GM12878 (cell line): ENCODE measurements around the gene PAK6. TPM values are rescaled to one million over a fixed set of nuclear protein-coding genes. Genes with fewer than 3 reads are reported as not detected.

ENCODE experiments used
- ATAC-seq: fragments of 200-7000 bp; cut with Tn5 transposase; 3 replicates; pipeline ENCODE4 v1.9.1; 2020; ENCODE audit warnings: mild to moderate bottlenecking, moderate library complexity
- BruUV-seq: library from RNA; stranded (reverse); fragments of 400-500 nt; replicated peaks from 2 replicates; lab custom pipeline; 2021; lab: Mats Ljungman, UMichigan
- CTCF ChIA-PET: fragments of 300-600 bp; sonication (Branson Sonifier 250); formaldehyde crosslinking; extraction: SDS; loops from one replicate; lab custom pipeline; 2021; ENCODE audit warnings: inconsistent platforms; lab: Yijun Ruan, JAX
- POLR2A ChIA-PET: fragments of 350-600 bp; formaldehyde crosslinking; extraction: SDS; loops from one replicate; lab custom pipeline; 2021; ENCODE audit warnings: inconsistent platforms; lab: Charles Lee
- RAD21 ChIA-PET: fragments of 300-600 bp; sonication (Branson Sonifier 250); formaldehyde crosslinking; loops from one replicate; lab custom pipeline; 2023; ENCODE audit warnings: antibody characterized with exemption; ENCODE audit not compliant: unreplicated experiment; lab: Charles Lee
- SMC1A ChIA-PET: fragments of 300-600 bp; sonication (Branson Sonifier 250); formaldehyde crosslinking; loops from one replicate; lab custom pipeline; 2023; ENCODE audit not compliant: unreplicated experiment, uncharacterized antibody; lab: Charles Lee
- DNase-seq: peaks from one replicate; pipeline ENCODE4 v3.0.0-alpha.2; 2011; ENCODE audit warnings: low read depth, low spot score
- FAIRE-seq: peaks from 3 replicates; lab custom pipeline; 2011; peaks lifted over from hg19 to GRCh38; lab: Jason Lieb, UNC
- H2AFZ ChIP-seq: 2 replicates; pipeline ENCODE4 v1.6.0; 2011; ENCODE audit warnings: low read depth, low read length, control low read depth; ENCODE audit not compliant: control insufficient read depth
- H3K27ac ChIP-seq: 2 replicates; pipeline ENCODE4 v1.5.1; 2011; ENCODE audit warnings: control low read depth; ENCODE audit not compliant: control insufficient read depth, insufficient read depth
- H3K27me3 ChIP-seq, 2 experiments: replicated peaks in 1 of 2; 2 replicates each; pipeline versions ENCODE4 v1.6.0 to v1.6.1; 2011; ENCODE audit warnings: low read length in 1 of 2; ENCODE audit not compliant: control insufficient read depth in 2 of 2, insufficient read depth in 2 of 2
- H3K36me3 ChIP-seq, 2 experiments: 2 replicates each; pipeline ENCODE4 v1.5.1; 2011; ENCODE audit warnings: low read length in 1 of 2; ENCODE audit not compliant: control insufficient read depth in 2 of 2, insufficient read depth in 2 of 2
- H3K4me1 ChIP-seq: 2 replicates; pipeline ENCODE4 v1.6.1; 2011; ENCODE audit warnings: mild to moderate bottlenecking, low read length, moderate library complexity, mixed read lengths; ENCODE audit not compliant: control insufficient read depth, insufficient read depth
- H3K4me2 ChIP-seq: 2 replicates; pipeline ENCODE4 v1.6.0; 2011; ENCODE audit warnings: control low read depth; ENCODE audit not compliant: control insufficient read depth, insufficient read depth
- H3K4me3 ChIP-seq: fragments of 200-600 bp; sonication (generic); 2 replicates; pipeline ENCODE4 v1.5.1; 2016
- H3K79me2 ChIP-seq: 2 replicates; pipeline ENCODE4 v1.6.0; 2011; ENCODE audit warnings: low read length; ENCODE audit not compliant: control insufficient read depth, insufficient read depth
- H3K9ac ChIP-seq: 2 replicates; pipeline ENCODE4 v1.8.0; 2011; ENCODE audit warnings: low read length, control low read depth, mixed read lengths; ENCODE audit not compliant: control insufficient read depth, insufficient read depth
- H3K9me3 ChIP-seq: replicated peaks from 3 replicates; pipeline ENCODE4 v1.5.1; 2011; ENCODE audit warnings: mild to moderate bottlenecking, low read length; ENCODE audit not compliant: control insufficient read depth, insufficient read depth
- H4K20me1 ChIP-seq: 2 replicates; pipeline ENCODE4 v1.6.0; 2011; ENCODE audit not compliant: control insufficient read depth, insufficient read depth
- E4F1 ChIP-seq: fragments of 450-650 bp; IDR thresholded peaks from 2 replicates; pipeline ENCODE4 v1.6.1; 2018; ENCODE audit warnings: borderline replicate concordance, mild to moderate bottlenecking; ENCODE audit not compliant: partially characterized antibody
- ETV6 ChIP-seq, 2 experiments: fragments of 450-650 bp in 1 of 2; IDR thresholded peaks in 1 of 2; conservative IDR thresholded peaks in 1 of 2; 2 replicates each; pipeline ENCODE4 v1.6.1; 2014; ENCODE audit warnings: antibody characterized with exemption in 1 of 2, borderline replicate concordance in 1 of 2, low read depth in 1 of 2, mild to moderate bottlenecking in 1 of 2, moderate library complexity in 1 of 2
- MTA3 ChIP-seq: IDR thresholded peaks from 2 replicates; pipeline ENCODE4 v1.6.1; 2012; ENCODE audit warnings: low read length, inconsistent platforms, borderline replicate concordance
- MXI1 ChIP-seq: fragments of 150-350 bp; IDR thresholded peaks from 2 replicates; pipeline ENCODE4 v1.6.1; 2011; ENCODE audit warnings: low read depth, mild to moderate bottlenecking, inconsistent platforms, low read length, improper control_type of control experiment
- MYC ChIP-seq: IDR thresholded peaks from 2 replicates; pipeline ENCODE4 v1.6.1; 2011; ENCODE audit warnings: mild to moderate bottlenecking, low read length, moderate library complexity, inconsistent platforms; ENCODE audit not compliant: insufficient read depth, insufficient replicate concordance, insufficient read length, severe bottlenecking
- NBN ChIP-seq: fragments of 450-650 bp; IDR thresholded peaks from 2 replicates; pipeline ENCODE4 v1.6.1; 2016
- PAX8 ChIP-seq: fragments of 450-650 bp; IDR thresholded peaks from 2 replicates; pipeline ENCODE4 v1.6.1; 2017; ENCODE audit warnings: mild to moderate bottlenecking, moderate library complexity
- POU2F2 ChIP-seq: IDR thresholded peaks from 3 replicates; pipeline ENCODE4 v1.6.1; 2011; ENCODE audit warnings: low read depth, mild to moderate bottlenecking, low read length, borderline replicate concordance
- RUNX3 ChIP-seq: IDR thresholded peaks from 2 replicates; pipeline ENCODE4 v1.6.1; 2012; ENCODE audit warnings: low read length, inconsistent platforms
- SUZ12 ChIP-seq: fragments of 200-600 bp; sonication (generic); IDR thresholded peaks from one replicate; pipeline ENCODE4 v1.6.1; 2018; ENCODE audit warnings: antibody characterized with exemption, mild to moderate bottlenecking; ENCODE audit not compliant: unreplicated experiment
- YBX1 ChIP-seq: fragments of 450-650 bp; IDR thresholded peaks from 2 replicates; pipeline ENCODE4 v1.6.1; 2016; ENCODE audit warnings: antibody characterized with exemption
- YY1 ChIP-seq: IDR thresholded peaks from 2 replicates; pipeline ENCODE4 v1.6.1; 2011; ENCODE audit warnings: low read depth, mild to moderate bottlenecking, low read length
- ZNF384 ChIP-seq: IDR thresholded peaks from 2 replicates; pipeline ENCODE4 v1.6.1; 2012; ENCODE audit warnings: low read depth, mild to moderate bottlenecking, low read length, improper control_type of control experiment, borderline replicate concordance
- WGBS: methylation state at CpG from one replicate; pipeline ENCODE4 v1.1.6; 2016; ENCODE audit warnings: low lambda C conversion rate; ENCODE audit not compliant: insufficient replicate concordance, insufficient coverage; ENCODE audit errors: missing lambda C conversion rate; 5-methylcytosine and 5-hydroxymethylcytosine counted together
- in situ Hi-C: fragments of 300-500 bp; cut with MboI; formaldehyde crosslinking; loops from 9 replicates; pipeline ENCODE4 v1.14.3; 2018; ENCODE audit warnings: mixed read lengths
- intact Hi-C: fragments of 100-400 bp; cut with micrococcal nuclease; formaldehyde crosslinking; loops from one replicate; pipeline ENCODE4 v1.14.2; 2022; ENCODE audit not compliant: unreplicated experiment
- polyA plus RNA-seq, 11 experiments: library from polyadenylated mRNA; depleted of rRNA in 4 of 11; unstranded in 6 of 11; stranded (reverse) in 5 of 11; fragments of >200 nt; fragmentation: Nextera tagmentation in 4 of 11; fragmentation: Illumina TruSeq in 1 of 11; extraction: Ambion mirVana in 4 of 11; extraction: Trizol in 1 of 11; gene quantifications; 1 replicate in 1 of 11; 2 replicates in 10 of 11; pipeline versions ENCODE4 v1.2.1 to v1.2.3, GENCODE V29; 2011 to 2016; ENCODE audit warnings: inconsistent platforms in 2 of 11, missing spikeins in 2 of 11, low read depth in 1 of 11
- total RNA-seq, 4 experiments: library from RNA; depleted of rRNA in 3 of 4; stranded (reverse); fragments of >200 nt in 3 of 4; fragmentation: Illumina TruSeq in 1 of 4; extraction: Trizol in 1 of 4; gene quantifications; 2 replicates each; pipeline versions ENCODE4 v1.2.1 to v1.2.3, GENCODE V29; 2013 to 2021

PAK6 gene
- total and polyA plus RNA-seq, 10 of the 15 experiments (the other 5 are each of a cell fraction or from before 2014, with no cell fraction given), result 0.07 to 0.92 (median 0.31) TPM; not detected in 2

DNA sequence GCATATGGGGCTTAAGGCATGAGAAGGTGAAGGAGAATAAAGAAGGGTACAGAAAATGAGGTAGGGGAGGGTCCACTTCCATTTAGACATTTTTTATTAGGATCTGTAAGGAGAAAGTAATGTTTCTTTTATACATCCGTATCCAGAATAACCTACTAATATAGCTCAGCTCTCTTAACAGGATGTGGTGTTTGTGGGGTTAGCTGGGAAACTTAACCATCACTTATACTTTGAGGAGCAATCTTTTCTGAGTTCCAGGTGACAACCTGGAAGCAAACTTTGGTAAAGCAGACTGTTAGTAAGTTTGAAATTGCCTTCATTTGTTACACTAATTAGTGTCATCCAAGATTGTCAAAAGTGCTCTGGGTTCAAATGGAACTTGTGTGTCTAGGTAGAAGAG is 41.4 kb upstream of the PAK6 start:
- intact Hi-C loops, result no loop called here
- ChIA-PET RAD21 (interaction anchor here (1.1 to 1.8 kb wide), 2 partner anchors 28 to 152 kb away, joined by 3 to 5 read pairs; no protein-coding TSS in a partner anchor), CTCF (interaction anchor here (0.9 to 3.2 kb wide), 5 partner anchors 14 to 93 kb away, joined by 3 to 20 read pairs (median 6); no protein-coding TSS in a partner anchor), POLR2A (no interaction called here), SMC1A (interaction anchor here (1.2 to 7.1 kb wide), 4 partner anchors 11 to 113 kb away, joined by 3 to 52 read pairs (median 6); no protein-coding TSS in a partner anchor)
- in situ Hi-C loops, result loop anchor here (10.0 kb wide), 2 partner anchors 153 to 1167 kb away; no protein-coding TSS in a partner anchor
- H3K36me3 ChIP-seq, result peaks cover 14 to 32% of the 10 kb centered on the region in 2 experiments
- WGBS, result 88% methylated on average over 1 of the region's 1 CpG
- H2AFZ ChIP-seq, result no peak overlapping the region
- H3K4me2 ChIP-seq, result no peak overlapping the region
- H4K20me1 ChIP-seq, result no peaks in the 10 kb centered on the region
- peaks cover 6% of the 10 kb centered on the region for H3K79me2 ChIP-seq
- H3K9ac ChIP-seq, result no peak overlapping the region
- no peak for ATAC-seq
- BruUV-seq, result no TSS peak
- H3K4me3 ChIP-seq, result no peak overlapping the region
- no peak overlapping the region for H3K27ac ChIP-seq
- no peaks in the 10 kb centered on the region for H3K9me3 ChIP-seq
- TF ChIP-seq YY1 (no peak), RUNX3 (0 out of 2 replicates have a peak, but pooled peaks have one; percentile 30), YBX1 (no peak)
- H3K27me3 ChIP-seq, result no peaks in the 10 kb centered on the region
- no peak for FAIRE-seq
- no peaks in the 10 kb centered on the region for H3K4me1 ChIP-seq
- DNase-seq, result no peak

GRCh38 chr15:40198355-40199085 is 40.3 kb upstream of the PAK6 start:
- Histone ChIP-seq H3K9me3 (no peaks in the 10 kb centered on the region), H3K27me3 (no peaks in the 10 kb centered on the region), H2AFZ (no peak overlapping the region), H4K20me1 (no peaks in the 10 kb centered on the region), H3K27ac (no peak overlapping the region), H3K4me1 (no peaks in the 10 kb centered on the region), H3K36me3 (peaks cover 10 to 36% of the 10 kb centered on the region in 2 experiments), H3K79me2 (peaks cover 4% of the 10 kb centered on the region), H3K4me3 (no peak overlapping the region), H3K9ac (no peak overlapping the region), H3K4me2 (no peak overlapping the region)
- in situ Hi-C loops (loop anchor here (10.0 kb wide), 2 partner anchors 154 to 1166 kb away; no protein-coding TSS in a partner anchor), intact Hi-C loops (no loop called here)
- no TSS peak for BruUV-seq
- DNase-seq, result no peak
- WGBS, result 100% methylated on average over 1 of the region's 1 CpG
- ChIA-PET SMC1A (interaction anchor here (0.7 to 7.1 kb wide), 12 partner anchors 13 to 276 kb away, joined by 3 to 52 read pairs (median 4); no protein-coding TSS in a partner anchor), RAD21 (interaction anchor here (0.6 to 2.1 kb wide), 8 partner anchors 14 to 153 kb away, joined by 3 to 9 read pairs (median 3); no protein-coding TSS in a partner anchor), CTCF (interaction anchor here (0.9 to 3.2 kb wide), 7 partner anchors 13 to 169 kb away, joined by 3 to 20 read pairs (median 5); no protein-coding TSS in a partner anchor), POLR2A (no interaction called here)
- FAIRE-seq, result no peak
- no peak for ATAC-seq
- TF ChIP-seq MYC (no peak), POU2F2 (no peak), ETV6 (conservative IDR thresholded peaks at IDR 0.05 in 1 of 2, IDR thresholded peaks at IDR 0.05 in 1 of 2; ENCODE audit: borderline replicate concordance in 1 of 2, low read depth in 1 of 2) (no peak), SUZ12 (no peak), E4F1 (no peak), NBN (no peak), MXI1 (no peak), PAX8 (no peak), ZNF384 (no peak), MTA3 (no peak)
